Measurements from ENCODE around the gene PRKCB.

The PRKCB gene

DNA sequence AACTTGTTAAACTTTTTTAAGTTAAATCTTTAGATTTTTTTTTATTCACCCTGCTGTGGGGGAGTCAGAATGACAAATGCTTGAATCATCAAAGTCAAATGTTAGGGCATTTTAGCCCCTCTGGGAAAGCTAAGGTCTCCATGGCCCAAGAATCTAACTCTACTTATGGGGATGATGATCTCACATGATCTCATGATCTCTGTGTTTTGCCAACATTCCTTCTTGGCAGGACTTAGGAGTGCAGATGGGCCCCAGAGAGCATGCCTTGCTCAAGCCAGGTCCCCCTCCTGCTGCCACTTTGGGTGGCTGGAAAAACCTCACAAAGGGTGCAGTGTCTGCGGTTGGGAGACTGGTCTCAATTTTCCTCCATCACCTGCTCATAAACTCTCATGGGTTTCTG lies 108.6 kb downstream of the PRKCB start:
- TF ChIP-seq, protein P1, sequence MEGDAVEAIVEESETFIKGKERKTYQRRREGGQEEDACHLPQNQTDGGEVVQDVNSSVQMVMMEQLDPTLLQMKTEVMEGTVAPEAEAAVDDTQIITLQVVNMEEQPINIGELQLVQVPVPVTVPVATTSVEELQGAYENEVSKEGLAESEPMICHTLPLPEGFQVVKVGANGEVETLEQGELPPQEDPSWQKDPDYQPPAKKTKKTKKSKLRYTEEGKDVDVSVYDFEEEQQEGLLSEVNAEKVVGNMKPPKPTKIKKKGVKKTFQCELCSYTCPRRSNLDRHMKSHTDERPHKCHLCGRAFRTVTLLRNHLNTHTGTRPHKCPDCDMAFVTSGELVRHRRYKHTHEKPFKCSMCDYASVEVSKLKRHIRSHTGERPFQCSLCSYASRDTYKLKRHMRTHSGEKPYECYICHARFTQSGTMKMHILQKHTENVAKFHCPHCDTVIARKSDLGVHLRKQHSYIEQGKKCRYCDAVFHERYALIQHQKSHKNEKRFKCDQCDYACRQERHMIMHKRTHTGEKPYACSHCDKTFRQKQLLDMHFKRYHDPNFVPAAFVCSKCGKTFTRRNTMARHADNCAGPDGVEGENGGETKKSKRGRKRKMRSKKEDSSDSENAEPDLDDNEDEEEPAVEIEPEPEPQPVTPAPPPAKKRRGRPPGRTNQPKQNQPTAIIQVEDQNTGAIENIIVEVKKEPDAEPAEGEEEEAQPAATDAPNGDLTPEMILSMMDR (IDR thresholded peaks at IDR 0.05; ENCODE audit: insufficient read depth, low read depth, low read length, missing control alignments): no peak
- DNase-seq (ENCODE audit: low read depth): no peak

DNA sequence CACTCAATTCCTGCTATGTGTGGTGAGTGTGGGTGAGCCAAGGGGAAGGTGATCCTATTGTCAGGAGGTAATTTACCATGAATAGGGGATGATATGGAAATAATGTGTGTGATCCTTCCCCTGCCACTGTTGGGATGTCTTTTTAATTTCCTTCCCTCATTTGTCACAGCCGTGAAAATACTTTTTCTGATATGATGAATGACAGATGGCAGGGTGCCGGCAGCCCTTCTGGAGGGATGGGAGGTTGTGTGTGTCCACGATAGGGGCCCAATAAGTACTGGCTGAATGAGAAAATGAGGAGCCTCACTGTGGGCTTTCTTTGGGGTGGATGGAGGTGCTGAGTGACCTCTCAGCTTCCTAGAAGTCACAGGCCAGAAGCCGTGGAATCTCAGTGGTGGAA lies 109.5 kb downstream of the PRKCB start:
- TF ChIP-seq, protein P1 (IDR thresholded peaks at IDR 0.05; ENCODE audit: insufficient read depth, low read depth, low read length, missing control alignments): no peak
- DNase-seq (ENCODE audit: low read depth): no peak
- H3K4me3 ChIP-seq (ENCODE audit: low read depth, low read length): no peak overlapping the region

More for the DNA sequence above, 108.6 kb downstream of the PRKCB start:
- no peak overlapping the region for H3K4me3 ChIP-seq (ENCODE audit: low read depth, low read length)

DNA sequence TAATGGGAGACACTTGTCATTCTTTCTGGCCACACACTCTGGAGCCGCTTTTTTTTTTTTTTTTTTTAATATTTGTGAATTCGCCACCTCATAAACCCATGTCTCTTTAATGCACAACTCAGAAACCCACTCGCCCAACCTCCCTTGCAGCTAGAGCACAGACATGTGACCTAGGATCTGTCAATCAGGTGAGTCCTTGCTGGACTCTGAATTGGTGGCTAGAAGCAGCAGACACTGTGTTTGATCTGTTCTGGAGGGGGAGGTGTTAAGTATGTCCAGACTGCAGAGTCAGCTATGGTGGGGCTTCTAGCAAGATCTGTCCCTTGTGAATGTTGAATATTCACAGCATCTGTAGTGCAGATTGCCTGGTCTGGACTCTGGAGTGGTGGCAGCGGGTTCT lies 112.1 kb downstream of the PRKCB start:
- H3K4me3 ChIP-seq (ENCODE audit: low read depth, low read length): no peak overlapping the region
- TF ChIP-seq, protein P1 (IDR thresholded peaks at IDR 0.05; ENCODE audit: insufficient read depth, low read depth, low read length, missing control alignments): no peak
- DNase-seq (ENCODE audit: low read depth): no peak

DNA sequence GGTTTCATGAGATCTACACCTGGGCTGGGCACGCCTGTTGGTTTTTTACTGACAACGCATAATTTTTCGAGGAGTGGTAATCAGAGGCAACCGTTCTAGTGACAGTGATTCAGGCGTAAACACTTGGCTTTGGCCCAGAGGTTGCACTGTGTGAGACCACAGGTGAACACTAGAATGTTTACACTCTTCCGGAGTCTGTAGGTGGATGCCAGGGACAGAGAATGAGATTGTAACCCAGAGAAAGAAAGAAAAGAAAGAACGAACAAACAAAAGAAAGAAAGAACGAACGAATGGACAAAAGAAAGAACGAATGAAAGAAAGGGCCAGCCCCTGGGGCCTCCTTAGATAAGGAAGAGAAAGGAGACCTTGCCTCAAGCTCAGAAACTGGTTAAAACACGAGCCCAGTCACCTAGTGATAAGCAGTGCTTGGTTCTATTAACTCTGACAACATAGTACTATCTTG lies 113.2 kb downstream of the PRKCB start:
- H3K4me3 ChIP-seq (ENCODE audit: low read depth, low read length): no peak overlapping the region
- DNase-seq (ENCODE audit: low read depth): no peak
- TF ChIP-seq, protein P1 (IDR thresholded peaks at IDR 0.05; ENCODE audit: insufficient read depth, low read depth, low read length, missing control alignments): no peak

DNA sequence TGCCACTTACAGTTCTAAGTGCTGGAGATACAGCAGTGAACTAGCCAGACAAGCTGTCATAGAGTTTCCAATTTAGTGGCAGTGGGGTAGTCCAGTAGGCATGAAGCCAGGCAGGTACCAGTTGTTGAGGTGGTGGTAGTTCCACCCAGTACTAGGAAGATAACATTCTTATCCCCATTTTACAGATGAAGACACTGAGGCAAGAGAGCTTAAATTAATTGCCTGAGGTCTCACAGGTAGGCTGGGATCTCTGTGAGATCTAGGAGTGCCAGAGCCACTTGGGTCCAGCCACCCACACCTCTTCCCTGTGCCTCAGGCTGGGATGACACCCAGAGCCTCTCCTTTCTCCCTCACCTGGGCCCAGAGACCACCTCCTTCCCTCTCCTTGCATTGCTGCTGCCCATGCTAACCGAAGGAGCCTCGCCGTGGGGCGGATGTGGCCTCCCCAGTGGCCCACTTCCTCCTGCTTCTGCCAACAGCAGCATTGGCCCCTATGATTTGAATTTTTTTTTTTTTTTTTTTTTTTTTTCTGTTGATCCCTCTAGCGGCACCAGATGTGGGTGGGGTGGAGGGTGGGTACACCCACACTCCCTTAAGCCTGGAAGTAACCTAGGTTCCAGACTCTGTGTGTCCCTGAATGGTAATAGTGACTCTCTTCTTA lies 114.0 kb downstream of the PRKCB start:
- no peak overlapping the region for H3K4me3 ChIP-seq (ENCODE audit: low read depth, low read length)
- peak; percentile 64 for DNase-seq (ENCODE audit: low read depth)
- TF ChIP-seq, protein P1 (IDR thresholded peaks at IDR 0.05; ENCODE audit: insufficient read depth, low read depth, low read length, missing control alignments): no peak

DNA sequence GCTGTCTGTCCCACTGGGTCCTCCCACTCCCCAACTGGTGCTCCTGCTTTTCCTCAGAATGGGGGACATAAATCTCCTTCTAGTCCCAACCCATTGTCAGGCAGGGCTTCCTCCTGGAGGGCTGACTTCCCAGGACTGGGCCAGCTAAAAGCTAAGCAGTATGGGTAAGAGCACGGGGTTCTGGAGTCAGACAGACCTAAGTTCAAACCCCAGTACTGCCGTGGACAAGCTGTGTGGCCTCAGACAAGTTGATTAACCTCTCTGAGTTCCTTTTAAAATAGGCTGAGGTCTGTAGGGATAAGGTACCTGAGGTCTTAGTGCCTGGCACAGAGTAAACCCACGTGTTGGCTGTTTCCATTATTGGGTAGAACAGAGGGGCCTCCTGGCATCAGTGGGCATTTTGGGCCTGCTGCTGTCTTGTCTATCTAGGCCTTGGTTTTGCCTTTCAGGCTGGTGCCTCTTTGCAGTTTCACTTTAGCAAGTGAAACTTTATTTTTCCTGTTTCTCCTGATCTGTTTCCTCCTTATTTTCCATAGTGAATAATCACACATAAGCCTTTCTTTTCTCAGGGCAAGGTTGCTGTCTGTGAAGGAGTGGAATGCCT lies 114.6 kb downstream of the PRKCB start:
- DNase-seq (ENCODE audit: low read depth): no peak
- TF ChIP-seq, protein P1 (IDR thresholded peaks at IDR 0.05; ENCODE audit: insufficient read depth, low read depth, low read length, missing control alignments): no peak
- no peak overlapping the region for H3K4me3 ChIP-seq (ENCODE audit: low read depth, low read length)
